GM13976 (cell line): Measurements from ENCODE around the gene TMEM161B.
"Not testable (repeated sequence)": the region's sequence is repeated elsewhere in the genome, so short reads cannot be mapped to it uniquely, and the experiment has no call there.

Experiments
- DNase-seq: peaks from one replicate; pipeline ENCODE4 v3.0.0; 2012; ENCODE audit warnings: low spot score
- in situ Hi-C: fragments of 300-500 bp; cut with MboI; formaldehyde crosslinking; loops from one replicate; pipeline ENCODE4 v1.12.0; 2022; ENCODE audit warnings: low sequenced_read_pairs, mixed read lengths, inconsistent platforms; ENCODE audit not compliant: unreplicated experiment
- TF ChIP-seq, protein P1 (sequence below): IDR thresholded peaks from 2 replicates; pipeline ENCODE4 v1.5.1; 2012; ENCODE audit warnings: borderline replicate concordance, mild to moderate bottlenecking; ENCODE audit not compliant: insufficient read depth; ENCODE audit errors: extremely low read depth, missing control alignments, control extremely low read depth

Gene TMEM161B

GRCh38 chr5:88190106-88190834 is 78.4 kb downstream of the TMEM161B start:
- TF ChIP-seq, protein P1, sequence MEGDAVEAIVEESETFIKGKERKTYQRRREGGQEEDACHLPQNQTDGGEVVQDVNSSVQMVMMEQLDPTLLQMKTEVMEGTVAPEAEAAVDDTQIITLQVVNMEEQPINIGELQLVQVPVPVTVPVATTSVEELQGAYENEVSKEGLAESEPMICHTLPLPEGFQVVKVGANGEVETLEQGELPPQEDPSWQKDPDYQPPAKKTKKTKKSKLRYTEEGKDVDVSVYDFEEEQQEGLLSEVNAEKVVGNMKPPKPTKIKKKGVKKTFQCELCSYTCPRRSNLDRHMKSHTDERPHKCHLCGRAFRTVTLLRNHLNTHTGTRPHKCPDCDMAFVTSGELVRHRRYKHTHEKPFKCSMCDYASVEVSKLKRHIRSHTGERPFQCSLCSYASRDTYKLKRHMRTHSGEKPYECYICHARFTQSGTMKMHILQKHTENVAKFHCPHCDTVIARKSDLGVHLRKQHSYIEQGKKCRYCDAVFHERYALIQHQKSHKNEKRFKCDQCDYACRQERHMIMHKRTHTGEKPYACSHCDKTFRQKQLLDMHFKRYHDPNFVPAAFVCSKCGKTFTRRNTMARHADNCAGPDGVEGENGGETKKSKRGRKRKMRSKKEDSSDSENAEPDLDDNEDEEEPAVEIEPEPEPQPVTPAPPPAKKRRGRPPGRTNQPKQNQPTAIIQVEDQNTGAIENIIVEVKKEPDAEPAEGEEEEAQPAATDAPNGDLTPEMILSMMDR: no peak
- in situ Hi-C loops: no loop called here
- no peak for DNase-seq

GRCh38 chr5:88189484-88189883 is 79.2 kb downstream of the TMEM161B start:
- in situ Hi-C loops, DNase-seq: not testable (repeated sequence)

GRCh38 chr5:88188458-88189132 is 80.0 kb downstream of the TMEM161B start:
- no peak for DNase-seq
- in situ Hi-C loops: no loop called here
- TF ChIP-seq, protein P1: no peak

DNA sequence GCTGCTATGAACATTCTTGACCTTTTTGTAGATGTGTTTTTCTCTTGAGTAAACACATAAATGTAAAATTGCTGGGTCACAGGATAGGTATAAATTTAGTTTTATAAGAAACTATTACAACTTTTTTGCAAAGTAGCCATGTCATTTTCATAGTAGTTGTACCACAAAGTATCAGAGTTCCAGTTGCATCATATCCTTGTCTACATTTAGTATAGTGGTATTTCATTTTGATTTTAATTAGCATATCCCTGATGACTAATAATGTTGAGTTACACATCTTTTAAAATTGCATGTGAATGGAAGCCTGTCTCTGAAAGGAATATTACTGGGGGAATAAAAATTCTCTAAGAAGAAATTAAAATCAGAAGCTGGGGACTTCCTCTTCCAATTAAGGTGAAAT is 85.4 kb downstream of the TMEM161B start:
- no peak for DNase-seq
- TF ChIP-seq, protein P1: no peak
- in situ Hi-C loops: no loop called here

DNA sequence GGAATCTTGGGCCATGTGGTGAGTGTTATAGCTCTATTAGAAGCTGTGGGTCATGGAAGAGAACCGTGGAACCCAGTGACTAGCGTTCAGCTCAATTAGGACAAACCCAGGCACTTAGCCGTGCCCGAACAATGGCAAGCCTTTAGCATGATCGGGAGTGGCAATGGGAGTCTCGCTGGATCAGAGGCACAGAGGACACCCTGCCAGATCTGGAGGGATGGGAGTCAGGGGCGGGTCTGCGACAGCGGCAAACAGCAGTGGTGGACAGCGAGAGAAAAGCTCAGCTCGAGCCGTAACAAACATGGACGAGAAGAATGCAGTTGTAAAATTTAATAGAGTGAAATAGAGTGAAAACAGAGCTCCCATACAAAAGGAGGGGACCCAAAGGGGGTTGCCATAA is 91.2 kb downstream of the TMEM161B start:
- in situ Hi-C loops: not testable (repeated sequence)

DNA sequence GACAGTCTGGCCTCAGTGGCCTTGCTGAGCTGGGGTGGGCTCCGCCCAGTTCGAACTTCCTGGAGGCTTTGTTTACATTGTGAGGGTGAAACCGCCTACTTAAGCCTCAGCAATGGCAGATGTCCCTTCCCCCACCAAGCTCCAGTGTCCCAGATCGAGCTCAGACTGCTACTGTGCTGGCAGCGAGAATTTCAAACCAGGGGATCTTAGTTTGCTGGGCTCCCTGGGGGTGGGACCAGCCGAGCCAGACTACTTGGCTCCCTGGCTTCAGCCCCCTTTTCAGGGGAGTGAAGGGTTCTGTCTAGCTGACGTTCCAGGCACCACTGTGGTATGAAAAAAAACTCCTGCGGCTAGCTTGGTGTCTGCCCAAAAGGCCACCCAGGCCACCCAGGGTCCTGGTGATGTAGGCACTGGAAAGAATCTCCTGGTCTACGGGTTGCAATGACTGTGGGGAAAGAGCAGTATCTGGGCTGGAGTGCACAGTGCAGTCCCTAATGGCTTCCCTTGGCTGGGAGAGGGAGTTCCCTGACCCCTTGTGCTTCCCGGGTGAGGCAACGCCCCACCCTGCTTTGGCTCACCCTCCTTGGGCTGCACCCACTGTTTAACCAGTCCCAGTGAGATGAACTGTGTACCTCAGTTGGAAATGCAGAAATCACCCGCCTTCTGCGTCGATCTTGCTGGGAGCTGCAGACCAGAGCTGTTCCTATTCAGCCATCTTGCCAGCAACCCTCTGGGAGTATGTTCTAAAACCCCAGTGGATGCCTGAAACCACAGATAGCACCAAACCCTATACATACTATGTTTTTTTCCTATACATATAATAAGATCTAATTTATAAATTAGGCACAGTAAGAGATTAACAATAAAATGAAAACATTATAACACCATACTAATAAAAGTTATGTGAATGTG is 95.5 kb downstream of the TMEM161B start:
- TF ChIP-seq, protein P1: no peak
- in situ Hi-C loops: no loop called here

More for the DNA sequence above, 91.2 kb downstream of the TMEM161B start:
- not testable (repeated sequence) for DNase-seq

DNA sequence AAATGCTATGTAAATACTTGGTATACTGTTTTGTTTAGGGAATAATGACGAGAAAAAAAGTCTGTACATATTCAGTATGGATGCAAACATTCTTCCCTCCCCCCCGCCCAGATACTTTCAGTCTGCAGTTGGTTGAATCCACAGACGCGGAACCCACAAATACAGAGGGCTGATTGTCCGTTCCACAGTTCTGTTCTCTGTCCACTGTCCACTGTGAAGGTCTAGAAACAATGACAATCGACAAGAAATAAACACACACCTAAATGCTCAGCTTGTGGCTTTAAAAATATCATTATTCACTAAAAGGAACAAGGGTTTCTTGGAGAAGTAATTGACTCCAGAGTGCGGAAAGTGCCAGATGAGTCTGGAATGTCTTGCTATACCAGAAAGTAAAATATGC is 109.1 kb downstream of the TMEM161B start:
- in situ Hi-C loops: no loop called here
- TF ChIP-seq, protein P1: no peak
- DNase-seq: no peak

More for the DNA sequence above, 95.5 kb downstream of the TMEM161B start:
- no peak for DNase-seq
